GM18511 (cell line): ENCODE results near the gene SF3B1.
"Not testable (repeated sequence)": the region's sequence is repeated elsewhere in the genome, so short reads cannot be mapped to it uniquely, and the experiment has no call there.

ENCODE experiments used
- ATAC-seq: cut with Tn5 transposase; IDR thresholded peaks from one replicate; pipeline ENCODE4 v1.9.1; 2021; ENCODE audit warnings: mild to moderate bottlenecking, moderate library complexity; ENCODE audit not compliant: unreplicated experiment

SF3B1 gene

DNA sequence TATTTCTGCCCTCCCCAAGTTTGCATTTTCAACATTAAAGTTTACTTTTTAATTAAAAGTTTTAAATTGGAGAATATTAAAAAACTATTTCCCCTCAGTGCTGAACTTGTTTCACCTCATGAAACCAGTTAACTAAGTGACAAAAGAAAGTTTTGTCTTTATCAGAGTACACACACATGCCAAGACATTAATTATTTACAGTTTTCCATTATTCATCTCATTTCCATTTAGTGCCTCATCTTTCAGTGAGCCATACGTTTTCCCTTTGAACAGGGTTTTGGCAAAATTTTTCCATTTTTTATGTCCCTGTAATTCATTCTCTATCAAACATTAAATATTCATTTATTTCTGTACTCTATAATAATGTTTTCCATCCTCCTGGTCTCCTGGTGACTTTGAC, 53.2 kb downstream of the SF3B1 start:
- ATAC-seq = no peak

DNA sequence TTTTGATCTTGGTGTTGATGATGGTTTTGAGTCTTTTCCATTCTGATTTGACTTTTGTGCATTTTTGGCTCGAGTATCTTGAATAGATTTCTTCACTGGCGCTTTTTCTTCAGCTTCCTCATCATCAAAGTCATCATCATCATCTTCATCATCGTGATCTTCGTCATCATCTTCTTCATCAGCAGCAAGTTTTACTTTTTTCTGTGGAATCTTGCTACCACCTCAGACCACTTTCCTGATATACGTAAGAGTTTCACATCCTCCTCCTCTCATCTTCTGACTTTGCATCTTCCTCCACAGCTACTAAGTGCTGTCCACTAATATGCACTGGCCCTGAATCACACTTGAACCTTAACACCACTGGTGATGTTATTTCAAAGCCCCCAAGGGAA, 54.9 kb downstream of the SF3B1 start:
- not testable (repeated sequence) for ATAC-seq

DNA sequence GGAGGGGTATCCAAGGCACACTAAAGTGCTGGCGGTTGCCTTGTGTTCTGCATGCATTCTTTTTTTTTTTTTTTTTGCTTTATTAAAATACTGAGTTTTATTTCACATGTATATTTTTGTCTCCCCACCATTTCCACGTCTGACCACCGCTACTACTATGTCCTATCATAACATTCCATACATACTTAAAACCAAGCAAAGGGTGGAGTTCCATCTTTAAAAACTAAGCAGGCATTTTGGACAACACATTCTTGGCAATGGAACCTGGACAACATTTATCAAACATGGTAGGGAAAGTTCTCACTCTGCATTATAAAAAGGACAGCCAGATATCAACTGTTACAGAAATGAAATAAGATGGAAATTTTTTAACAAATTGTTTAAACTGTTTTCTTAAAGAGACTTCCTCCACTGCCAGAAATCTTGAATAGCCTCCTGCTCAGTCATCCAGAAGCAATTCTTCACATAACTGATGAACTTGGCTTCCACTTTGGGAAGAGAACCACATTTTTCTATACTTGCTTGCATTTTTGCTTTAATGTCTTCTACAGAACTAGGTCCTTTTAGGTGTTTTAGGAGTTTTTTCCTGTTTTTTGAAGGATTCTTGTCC, 55.4 kb downstream of the SF3B1 start:
- ATAC-seq = not testable (repeated sequence)

DNA sequence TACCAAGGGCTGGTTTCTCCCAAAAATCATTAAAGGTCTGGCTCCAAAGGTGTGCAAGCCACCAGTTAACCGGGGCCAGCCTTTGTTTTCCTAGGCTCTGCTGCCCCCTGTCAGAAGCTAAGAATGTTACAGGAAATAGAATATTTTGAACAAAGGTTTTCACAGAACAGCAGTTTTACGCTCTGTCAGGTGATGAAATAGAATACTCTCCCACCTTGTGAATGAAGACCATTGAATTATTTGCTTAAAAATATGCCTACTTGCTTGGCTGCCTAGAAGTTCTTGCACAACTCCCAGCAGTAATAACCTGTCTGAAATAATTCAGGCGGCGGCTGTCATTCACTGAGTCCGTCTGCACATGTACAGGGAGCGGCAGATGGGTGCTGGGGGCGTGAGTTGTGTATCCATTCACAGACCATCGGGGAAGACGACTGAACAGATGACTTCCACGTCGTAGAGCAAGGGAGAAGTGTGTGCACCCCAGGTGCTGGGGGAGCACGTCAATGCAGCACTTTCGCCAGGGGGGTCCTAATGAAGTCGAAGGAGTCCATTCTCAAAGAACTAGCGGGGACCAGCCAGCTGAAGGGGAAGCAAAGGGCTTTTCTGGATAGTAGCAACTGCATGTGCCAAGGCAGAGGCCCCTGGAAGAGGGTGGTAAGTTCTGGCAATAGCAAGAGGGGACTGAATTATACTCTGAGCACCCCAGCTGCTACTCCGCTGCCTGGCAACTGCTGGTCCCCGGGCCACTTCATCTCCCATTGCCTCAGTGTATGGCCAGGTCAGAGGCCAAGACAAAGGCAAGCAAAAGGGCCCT, 56.1 kb downstream of the SF3B1 start:
- peak; percentile 66 for ATAC-seq

DNA sequence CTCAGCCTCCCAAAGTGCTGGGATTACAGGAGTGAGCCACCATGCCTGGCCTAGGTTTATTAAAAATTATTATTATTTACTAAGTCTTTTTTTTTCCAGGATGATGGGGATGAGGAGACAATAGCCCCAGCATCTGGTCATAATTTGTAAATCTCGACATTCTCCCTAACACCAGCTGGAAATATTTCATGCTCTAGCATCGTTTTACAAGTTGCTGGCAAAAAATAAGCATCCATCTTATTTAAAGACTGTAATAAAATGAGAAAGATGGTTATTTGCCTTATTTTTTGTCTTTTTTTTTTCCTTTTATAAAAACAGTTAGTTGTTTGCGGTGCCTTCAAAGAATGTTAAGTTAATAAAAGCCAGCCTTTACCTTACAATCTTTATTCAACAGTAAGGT, 56.7 kb downstream of the SF3B1 start:
- no peak for ATAC-seq

DNA sequence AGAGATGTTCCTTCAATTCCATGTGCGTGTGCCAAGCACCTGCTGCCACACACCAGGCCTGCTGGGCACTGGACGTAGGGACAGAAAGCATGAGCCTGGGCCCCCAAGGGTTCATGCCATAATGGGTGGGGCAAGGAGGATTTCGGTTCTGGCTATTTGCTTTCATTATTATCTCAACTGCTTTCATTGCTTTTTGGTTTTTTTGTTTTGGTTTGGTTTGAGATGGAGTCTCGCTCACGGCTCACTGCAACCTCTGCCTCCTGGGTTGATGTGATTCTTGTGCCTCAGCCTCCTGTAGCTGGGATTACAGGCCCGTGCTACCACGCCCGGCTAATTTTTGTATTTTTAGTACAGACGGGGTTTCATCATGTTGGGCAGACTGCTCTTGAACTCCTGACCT, 57.2 kb downstream of the SF3B1 start:
- no peak for ATAC-seq

DNA sequence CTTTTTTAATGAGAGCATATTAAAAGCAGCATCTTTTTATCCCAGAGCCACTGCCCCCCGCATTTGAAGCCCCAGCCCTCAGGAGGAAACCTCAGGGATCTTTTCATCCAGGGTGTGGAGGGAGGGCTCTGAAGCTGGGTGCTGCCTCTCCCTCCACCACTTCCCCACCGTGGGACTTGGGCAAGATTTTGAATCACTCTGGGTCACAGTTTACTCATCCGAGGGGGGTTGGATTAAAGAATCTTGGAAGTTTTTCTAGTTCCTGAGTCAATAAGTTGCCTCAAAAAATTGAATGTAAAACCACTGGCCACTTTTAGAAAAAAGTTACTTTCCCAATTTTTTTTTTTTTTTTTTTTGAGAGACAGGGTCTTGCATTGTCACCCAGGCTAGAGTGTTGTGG, 62.2 kb downstream of the SF3B1 start:
- ATAC-seq = no peak

DNA sequence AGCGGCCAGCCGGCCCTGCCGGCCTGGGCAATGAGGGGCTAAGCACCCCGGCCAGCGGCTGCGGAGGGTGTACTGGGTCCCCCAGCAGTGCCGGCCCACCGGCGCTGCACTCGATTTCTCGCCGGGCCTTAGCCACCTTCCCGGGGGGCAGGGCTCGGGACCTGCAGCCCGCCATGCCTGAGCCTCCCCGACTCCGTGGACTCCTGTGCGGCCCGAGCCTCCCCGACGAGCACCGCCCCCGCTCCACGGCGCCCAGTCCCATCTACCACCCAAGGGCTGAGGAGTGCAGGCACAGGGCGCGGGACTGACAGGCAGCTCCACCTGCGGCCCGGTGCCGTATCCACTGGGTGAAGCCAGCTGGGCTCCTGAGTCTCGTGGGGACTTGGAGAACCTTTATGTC, 64.2 kb downstream of the SF3B1 start:
- ATAC-seq = not testable (repeated sequence)

DNA sequence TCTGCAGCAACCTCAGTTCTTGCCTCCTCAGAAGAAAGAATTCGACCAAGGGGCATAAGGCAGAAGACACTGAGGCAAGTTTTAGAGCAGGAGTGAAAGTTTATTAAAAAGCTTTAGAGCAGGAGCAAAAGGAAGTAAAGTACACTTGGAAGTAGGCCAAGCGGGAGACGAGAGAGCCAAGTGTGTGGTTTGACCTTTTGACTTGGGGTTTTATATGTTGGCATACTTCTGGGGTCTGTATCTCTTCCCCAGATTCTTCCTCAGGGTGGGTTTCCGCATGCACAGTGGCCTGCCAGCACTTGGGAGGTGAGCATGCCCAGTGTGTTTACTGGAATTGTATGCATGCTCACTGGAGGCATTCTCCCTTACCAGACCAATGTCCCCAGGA, 64.9 kb downstream of the SF3B1 start:
- ATAC-seq = no peak

DNA sequence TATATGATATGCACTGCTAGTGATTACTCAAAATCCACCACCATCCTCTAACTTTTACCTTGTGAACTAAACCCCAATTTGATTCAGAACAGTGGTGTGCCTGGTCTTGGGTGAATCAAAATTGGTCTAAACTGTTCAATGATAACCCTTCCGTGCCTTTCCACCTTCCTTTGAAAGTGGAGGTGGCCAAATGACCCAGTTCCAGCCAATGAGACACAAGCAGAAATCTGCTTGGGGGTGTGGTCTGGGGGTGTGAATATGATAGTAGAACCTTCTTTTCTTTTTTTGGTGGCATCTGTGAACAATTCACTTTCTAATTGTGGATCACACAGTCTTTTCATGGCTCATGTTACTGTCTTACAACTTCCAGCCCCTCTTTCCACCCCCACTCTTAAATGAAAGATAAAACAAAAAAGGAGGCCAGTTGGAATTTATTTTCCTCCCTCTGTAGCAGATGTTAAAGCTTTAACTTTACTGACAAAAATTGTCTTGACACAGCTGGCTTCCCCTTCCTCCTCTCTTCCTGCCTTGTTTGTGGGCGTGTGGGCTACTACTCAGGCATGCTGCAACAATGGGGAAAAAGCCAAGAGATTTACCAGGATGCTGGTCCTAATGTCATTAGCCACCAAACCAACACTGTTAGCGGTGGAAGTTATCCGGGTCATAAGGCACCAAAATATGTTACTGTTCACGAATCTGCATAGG, 65.4 kb downstream of the SF3B1 start:
- ATAC-seq = no peak

DNA sequence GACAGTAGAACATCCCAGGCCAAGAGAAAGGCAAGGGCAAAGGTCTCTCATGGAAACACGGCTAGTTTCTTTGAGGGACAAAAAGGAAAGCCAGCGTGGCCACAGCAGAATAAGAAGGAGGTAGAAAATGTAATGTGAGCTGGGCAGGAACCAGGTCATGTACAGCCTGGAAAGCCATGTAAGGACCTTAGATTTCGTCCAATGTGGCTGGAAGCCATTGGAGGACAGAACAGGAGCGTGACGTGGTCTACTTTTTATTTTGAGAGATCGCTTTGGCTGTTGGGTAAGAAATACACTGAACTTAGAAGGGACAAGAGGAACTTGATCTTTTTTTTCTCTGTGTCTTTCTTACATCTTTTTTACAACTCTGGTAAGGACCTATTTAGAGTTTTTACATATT, 66.4 kb downstream of the SF3B1 start:
- no peak for ATAC-seq

DNA sequence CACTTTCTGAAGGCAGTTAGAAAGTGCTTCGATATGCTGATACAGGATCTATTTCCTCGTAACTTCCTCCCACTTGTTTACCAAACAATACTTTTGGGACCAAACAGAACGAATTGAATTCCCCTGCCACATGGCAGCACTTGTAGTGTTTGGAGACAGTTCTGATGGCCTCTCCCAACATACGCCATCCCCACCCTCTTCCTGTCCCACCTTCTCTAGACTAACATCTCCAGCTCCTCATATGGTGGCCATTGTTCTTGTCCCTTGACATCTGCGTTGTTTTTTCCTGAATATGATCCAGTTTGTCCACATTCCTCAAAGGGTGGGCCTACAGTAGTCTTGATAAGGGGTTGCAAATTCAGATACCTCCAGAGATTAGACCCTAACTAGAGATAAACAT, 70.8 kb downstream of the SF3B1 start:
- ATAC-seq = no peak

DNA sequence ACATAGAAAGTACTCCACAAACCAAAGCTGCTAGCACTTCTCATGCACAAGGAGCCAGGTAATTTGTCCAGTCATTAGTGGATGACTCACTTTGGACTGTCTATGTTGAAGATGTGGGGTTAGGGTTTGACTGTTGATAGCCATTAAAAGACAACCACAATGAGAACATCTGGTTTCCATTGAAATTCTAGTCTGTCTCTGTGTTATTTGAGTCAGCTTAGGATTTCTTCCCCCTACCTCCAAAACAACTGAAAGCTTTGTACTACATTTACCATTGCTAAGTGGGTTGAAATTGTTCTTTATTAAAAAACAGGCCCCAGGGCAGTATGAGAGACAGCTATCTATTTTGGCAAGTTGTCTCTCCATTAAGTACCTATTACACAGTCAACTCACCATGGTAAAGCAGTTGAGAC, 74.1 kb downstream of the SF3B1 start:
- peak; percentile 74 for ATAC-seq

DNA sequence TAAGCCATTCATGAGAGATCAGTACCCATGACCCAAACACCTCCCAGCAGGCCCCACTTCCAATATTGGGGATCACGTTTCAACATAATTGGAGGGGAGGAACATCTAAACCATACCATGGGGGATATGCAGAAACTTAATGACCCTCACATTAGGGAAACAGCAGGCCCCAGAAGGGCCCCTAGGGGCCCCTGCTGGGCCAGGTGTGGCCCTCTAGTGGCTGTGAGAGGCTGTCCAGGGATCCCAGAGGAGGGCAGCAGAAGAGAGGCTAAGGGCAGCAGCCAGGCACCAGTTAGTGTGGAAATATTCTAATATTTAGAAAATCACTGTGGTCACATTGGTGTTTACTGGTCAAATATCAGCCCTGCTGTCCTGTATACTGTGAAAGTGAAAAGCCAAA, 75.0 kb downstream of the SF3B1 start:
- ATAC-seq = no peak

DNA sequence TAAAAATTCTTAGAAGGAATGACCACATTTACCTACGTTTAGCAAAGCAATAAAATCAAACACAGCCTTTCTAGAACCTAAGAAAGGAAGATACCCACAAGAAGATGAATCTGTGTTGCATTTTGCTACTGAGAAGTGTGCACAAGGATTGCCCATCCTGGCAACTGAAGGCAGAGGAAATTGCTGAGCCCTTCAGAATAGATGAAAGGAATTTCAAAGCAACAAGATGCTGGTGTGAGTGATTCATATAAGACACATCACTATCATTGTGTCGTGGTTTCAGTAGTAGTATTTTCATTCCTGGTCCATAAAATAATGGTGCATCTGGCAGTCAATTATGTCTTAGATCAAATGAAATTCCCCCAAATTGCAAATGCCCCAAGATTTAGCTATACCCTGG, 75.9 kb downstream of the SF3B1 start:
- ATAC-seq = no peak

DNA sequence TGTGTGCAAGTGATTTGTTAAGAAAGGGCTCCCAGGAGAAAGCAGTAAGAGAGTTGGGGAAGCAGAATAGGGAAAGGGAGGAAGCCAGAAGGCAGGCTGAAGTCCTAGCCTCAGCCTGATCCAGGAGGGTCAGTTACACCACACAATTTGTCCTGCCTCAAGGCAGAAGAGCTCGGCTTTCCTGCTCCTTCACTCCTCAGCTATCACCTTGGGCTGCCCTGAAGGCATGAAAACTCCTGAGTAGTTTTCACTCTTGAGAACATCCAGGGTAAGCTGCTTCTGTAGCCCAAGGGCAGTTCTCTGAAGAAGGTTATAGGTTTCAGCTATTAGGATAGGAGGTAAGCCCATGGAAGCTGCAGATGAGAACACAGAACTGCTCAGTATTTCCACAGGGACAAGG, 76.8 kb downstream of the SF3B1 start:
- ATAC-seq = no peak

DNA sequence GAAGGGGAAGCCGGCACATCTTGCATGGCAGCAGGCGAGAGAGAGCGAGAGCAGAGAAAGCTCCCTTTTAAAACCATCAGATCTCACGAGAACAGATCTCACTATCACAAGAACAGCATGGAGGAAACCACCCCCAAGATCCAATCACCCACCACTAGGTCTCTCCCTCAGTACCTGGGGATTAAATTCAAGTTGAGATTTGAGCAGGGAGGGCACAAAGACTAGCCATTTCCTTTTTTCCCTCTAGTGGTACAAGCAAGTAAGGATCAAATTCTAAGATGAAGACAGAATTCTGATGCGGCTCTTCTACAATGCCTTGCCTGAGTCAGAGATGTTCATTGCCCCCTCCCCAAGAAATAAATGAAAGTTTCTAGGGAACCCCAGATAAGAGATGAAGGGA, 78.7 kb downstream of the SF3B1 start:
- peak; percentile 60 for ATAC-seq

DNA sequence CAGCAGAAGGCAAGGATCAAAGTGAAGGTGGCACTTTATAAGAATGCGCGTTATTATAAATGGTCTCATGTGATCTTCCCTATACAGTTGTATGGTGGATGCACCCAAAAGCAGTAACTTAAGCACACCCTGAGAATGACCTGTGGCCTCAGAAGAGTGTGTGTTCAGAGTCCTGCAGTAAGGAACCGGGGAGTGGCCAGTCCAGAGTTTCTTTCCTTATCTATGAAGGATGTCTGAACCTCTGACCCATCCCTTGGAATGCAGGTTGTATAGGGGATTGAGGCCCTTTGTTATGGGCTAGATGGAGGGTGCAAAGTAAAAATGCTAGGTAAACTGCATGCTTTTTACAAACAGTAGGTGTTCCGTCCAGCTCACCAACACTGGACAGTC, 80.7 kb downstream of the SF3B1 start:
- ATAC-seq = no peak

DNA sequence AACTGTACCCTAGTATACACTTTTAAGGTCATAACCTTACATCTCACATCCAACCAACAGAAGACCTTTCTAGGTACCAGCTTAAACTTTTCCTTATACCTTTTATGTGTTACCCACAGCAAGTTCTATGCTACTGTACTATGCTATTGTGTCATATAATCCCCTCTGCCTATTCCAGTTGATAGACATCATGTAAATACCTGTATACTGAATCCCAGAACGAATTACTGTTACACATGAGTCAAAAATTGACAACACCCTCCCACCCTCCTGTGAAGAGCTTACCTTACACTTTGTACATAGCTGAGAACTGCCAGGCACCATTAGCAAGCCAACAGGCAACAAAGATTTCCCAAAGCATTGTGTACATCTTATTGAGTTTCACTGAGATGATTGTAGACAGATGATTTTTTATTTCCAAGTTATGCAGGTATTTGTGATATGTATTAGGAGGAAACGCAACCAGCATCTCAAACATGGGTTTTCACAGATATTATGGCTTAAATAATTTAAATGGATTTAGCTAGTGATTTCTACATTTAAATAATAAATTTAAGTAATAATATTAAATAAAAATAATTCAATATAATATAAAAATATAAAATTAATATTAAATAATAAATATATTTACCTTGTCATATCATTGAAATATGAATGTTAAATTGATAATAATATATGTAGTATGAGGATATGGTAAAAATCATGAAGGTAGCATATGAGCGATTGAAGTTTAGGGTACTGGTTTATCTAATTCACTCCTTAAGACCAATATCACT, 81.2 kb downstream of the SF3B1 start:
- ATAC-seq = no peak

DNA sequence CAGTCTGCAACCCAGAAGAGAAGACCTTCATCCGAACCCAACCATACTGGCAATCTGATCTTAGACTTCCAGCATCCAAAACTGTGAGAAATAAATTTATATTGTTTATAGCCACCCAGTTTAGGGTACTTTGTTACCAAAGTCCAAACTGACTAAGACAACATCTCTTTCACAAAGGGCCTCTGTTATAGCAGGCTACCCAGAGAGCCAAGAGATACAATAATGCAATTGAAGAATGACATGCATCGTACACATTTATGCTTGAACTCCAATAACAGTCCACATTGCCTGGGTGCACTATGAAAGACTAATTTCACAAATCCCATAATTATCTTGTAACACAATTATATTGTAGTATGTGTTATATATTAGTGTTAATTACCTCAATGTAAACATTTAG, 85.1 kb downstream of the SF3B1 start:
- ATAC-seq = no peak

DNA sequence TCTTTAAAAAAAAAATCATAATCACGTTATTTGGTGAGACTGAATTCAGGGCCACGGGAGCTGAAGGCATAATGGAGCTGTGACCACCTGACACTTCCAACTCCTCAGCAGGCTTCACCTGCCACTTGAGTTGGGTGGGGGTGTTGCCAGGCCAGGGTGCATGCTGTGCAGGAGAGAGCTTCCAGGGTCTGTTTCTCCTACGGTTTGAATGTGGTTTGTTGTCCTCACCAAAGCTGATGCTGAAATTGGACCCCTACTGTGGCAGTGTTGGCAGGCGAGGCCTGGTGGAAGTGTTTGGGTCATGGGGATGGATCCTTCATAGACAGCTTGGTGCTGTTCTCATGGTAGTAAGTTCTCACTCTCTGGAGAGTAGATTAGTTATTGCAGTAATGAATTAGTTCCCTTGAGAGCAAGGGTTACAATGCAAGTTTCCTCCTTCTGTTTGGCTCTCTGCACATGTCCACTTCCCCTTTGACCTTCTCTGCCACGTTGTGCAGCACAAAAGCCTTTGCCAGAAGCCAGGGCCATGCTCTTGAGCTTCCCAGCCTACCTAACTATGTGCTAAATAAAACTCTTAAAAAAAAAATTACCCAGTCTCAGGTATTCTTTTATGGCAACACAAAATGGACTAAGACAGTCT, 86.0 kb downstream of the SF3B1 start:
- ATAC-seq = no peak
